ENCODE measurements around the gene TSNAXIP1.

Gene TSNAXIP1

DNA sequence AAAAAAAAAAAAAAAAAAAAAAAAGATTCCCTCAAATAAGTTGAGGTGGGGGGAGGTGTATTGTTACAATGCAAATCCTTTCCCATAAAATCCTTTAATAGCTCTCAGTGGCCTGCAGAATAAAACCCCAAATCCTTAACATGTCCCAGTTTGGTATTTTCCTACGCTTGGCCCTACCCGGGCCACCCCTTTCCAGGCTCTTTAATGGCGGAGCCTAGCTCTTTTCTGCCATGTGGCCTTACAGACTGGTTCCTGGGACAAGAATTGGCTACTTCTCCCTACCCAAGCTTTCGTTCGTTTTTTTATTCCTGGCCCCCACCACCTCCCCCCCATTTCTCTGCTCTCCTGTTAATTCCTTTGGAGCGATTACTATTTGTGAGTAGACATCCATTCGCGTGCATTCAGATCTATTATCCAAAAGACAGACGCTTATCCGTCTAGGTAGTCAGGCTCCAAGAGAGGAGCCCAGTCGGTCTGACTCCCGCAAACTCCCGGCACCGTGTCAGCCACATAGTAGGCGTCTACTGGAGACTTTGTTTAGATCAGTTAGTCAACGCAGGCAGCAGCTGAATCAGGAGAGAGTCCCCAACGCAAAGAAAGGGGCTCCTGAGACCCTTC lies 34.6 kb downstream of the TSNAXIP1 start:
- TF ChIP-seq, protein P1, sequence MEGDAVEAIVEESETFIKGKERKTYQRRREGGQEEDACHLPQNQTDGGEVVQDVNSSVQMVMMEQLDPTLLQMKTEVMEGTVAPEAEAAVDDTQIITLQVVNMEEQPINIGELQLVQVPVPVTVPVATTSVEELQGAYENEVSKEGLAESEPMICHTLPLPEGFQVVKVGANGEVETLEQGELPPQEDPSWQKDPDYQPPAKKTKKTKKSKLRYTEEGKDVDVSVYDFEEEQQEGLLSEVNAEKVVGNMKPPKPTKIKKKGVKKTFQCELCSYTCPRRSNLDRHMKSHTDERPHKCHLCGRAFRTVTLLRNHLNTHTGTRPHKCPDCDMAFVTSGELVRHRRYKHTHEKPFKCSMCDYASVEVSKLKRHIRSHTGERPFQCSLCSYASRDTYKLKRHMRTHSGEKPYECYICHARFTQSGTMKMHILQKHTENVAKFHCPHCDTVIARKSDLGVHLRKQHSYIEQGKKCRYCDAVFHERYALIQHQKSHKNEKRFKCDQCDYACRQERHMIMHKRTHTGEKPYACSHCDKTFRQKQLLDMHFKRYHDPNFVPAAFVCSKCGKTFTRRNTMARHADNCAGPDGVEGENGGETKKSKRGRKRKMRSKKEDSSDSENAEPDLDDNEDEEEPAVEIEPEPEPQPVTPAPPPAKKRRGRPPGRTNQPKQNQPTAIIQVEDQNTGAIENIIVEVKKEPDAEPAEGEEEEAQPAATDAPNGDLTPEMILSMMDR (IDR thresholded peaks at IDR 0.05; ENCODE audit: extremely low read depth, insufficient read depth, missing control alignments): no peak
- DNase-seq (ENCODE audit: low spot score): no peak
- in situ Hi-C loops (cut with MboI; ENCODE audit: low pct_unique_long_range_greater_than_20kb, low sequenced_read_pairs, unreplicated experiment): no loop called here

DNA sequence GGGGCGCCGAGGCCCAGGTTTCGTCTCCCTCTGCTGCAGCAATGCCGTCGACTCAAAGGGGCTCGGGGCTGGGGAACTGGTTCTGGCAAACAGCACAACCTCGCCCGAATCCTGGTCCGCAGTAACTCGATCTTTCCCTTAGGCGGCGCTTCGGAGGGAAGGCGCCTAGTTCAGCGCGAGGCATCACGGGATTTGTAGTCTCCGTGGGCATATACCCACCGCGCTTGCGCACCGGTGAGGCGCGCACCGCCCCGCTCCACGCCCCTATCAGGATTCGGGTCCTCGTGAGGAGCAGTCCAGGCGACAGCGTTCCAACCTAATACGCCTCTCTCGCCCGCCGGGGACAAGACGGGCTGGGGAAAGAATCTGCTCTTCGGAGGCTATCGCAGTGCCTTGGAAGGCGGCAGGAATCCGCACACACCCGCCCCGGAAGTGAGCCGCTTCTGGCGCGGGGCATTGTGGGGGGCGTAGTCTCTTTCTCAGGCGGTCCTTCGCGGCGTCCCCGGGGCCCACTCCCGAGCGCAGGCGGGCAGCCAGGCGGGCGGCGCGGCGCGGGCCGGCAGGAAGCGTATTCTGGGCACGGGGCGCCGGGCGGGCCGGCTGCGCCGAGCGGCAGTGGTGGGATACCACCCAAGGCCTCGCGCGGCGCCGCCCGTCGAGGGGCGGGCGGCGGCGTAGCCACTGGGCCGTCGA lies 35.3 kb downstream of the TSNAXIP1 start, which contains the start of gene THAP11:
THAP11 (plus strand) TSS at position 505 of the 693 bp plus-strand sequence. CDS start 235 bp downstream, outside the sequence.
- in situ Hi-C loops (cut with MboI; ENCODE audit: low pct_unique_long_range_greater_than_20kb, low sequenced_read_pairs, unreplicated experiment): no loop called here
- TF ChIP-seq, protein P1 (IDR thresholded peaks at IDR 0.05; ENCODE audit: extremely low read depth, insufficient read depth, missing control alignments): peak; percentile 95
- DNase-seq (ENCODE audit: low spot score): peak; percentile 95

DNA sequence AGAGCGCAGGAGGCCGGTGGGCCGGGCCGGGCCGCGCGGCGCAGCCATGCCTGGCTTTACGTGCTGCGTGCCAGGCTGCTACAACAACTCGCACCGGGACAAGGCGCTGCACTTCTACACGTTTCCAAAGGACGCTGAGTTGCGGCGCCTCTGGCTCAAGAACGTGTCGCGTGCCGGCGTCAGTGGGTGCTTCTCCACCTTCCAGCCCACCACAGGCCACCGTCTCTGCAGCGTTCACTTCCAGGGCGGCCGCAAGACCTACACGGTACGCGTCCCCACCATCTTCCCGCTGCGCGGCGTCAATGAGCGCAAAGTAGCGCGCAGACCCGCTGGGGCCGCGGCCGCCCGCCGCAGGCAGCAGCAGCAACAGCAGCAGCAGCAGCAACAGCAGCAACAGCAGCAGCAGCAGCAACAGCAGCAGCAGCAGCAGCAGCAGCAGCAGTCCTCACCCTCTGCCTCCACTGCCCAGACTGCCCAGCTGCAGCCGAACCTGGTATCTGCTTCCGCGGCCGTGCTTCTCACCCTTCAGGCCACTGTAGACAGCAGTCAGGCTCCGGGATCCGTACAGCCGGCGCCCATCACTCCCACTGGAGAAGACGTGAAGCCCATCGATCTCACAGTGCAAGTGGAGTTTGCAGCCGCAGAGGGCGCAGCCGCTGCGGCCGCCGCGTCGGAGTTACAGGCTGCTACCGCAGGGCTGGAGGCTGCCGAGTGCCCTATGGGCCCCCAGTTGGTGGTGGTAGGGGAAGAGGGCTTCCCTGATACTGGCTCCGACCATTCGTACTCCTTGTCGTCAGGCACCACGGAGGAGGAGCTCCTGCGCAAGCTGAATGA lies 36.0 kb downstream of the TSNAXIP1 start:
- TF ChIP-seq, protein P1 (IDR thresholded peaks at IDR 0.05; ENCODE audit: extremely low read depth, insufficient read depth, missing control alignments): peak; percentile 46
- in situ Hi-C loops (cut with MboI; ENCODE audit: low pct_unique_long_range_greater_than_20kb, low sequenced_read_pairs, unreplicated experiment): no loop called here
- peak; percentile 79 for DNase-seq (ENCODE audit: low spot score)

DNA sequence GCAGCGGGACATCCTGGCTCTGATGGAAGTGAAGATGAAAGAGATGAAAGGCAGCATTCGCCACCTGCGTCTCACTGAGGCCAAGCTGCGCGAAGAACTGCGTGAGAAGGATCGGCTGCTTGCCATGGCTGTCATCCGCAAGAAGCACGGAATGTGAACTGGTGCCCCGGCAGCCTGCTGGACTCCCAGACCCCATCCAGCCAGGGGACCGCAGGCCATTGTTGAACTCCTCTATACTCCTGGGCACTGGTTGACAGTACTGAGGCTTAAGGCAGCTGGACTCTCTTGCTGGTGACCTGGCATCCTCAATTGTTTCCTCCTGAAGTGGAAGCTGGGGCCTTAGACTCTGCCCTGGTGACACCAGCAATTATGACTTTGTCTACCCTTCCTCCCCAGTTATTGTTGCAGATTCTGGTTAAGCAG lies 36.7 kb downstream of the TSNAXIP1 start:
- in situ Hi-C loops (cut with MboI; ENCODE audit: low pct_unique_long_range_greater_than_20kb, low sequenced_read_pairs, unreplicated experiment): no loop called here
- no peak for DNase-seq (ENCODE audit: low spot score)
- TF ChIP-seq, protein P1 (IDR thresholded peaks at IDR 0.05; ENCODE audit: extremely low read depth, insufficient read depth, missing control alignments): no peak

DNA sequence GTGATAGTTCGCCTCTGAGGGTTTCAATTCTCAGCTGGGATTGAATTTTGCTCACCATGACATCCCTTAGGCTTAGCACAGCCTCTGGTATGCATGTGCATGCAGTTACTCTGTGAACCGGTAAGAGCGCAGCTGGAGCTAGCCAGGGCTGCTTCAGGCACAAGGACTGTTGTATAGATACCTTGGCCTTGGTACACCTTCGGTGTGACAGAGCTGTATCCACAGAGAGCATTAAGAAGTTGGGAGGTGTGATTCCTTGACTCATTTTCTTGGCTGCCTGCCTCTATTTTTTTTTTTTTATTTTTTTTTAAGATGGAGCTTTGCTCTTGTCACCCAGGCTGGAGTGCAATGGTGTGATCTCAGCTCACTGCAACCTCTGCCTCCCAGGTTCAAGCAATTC lies 37.8 kb downstream of the TSNAXIP1 start:
- TF ChIP-seq, protein P1 (IDR thresholded peaks at IDR 0.05; ENCODE audit: extremely low read depth, insufficient read depth, missing control alignments): no peak
- no peak for DNase-seq (ENCODE audit: low spot score)
- in situ Hi-C loops (cut with MboI; ENCODE audit: low pct_unique_long_range_greater_than_20kb, low sequenced_read_pairs, unreplicated experiment): no loop called here

DNA sequence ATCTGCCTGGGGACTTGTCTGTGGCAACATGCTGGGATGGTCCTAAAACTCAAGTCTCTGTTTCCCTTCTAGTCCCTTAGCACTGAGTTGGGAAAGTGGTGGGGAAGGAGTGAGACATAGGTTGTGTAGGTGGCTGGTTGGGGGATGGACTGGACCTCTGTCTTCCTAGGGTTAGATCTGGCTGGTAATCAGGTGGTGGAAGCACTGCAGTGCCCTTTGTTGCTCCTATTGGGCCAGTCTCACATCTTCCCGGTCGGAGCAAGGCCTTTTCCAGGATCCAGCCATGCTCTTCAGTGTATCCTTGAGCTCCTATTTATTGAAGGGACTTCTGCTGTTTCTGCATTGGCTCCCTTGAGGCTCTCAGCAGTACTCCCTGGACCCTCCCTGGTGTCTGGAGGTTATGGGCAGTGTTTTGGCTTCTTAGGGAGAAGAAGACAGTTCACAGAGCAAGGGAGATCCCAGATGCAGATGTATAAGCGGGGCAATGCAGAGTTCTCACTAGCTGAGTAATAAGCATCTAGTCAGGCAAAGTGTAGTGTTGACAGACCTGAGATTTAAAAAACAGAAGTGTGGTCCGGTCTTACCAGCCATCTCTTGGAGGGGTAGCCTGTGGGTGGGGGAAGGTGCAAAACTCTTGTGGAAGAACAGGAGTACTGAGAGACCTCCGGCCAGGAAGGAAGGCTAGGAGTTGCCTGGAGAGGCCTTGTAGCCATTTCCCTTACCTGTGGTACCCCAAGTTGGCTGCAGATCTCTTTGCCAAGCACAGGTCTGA lies 38.8 kb downstream of the TSNAXIP1 start:
- in situ Hi-C loops (cut with MboI; ENCODE audit: low pct_unique_long_range_greater_than_20kb, low sequenced_read_pairs, unreplicated experiment): no loop called here
- DNase-seq (ENCODE audit: low spot score): no peak
- TF ChIP-seq, protein P1 (IDR thresholded peaks at IDR 0.05; ENCODE audit: extremely low read depth, insufficient read depth, missing control alignments): no peak
